ENCODE measurements around the gene SLC29A2. TPM values are rescaled to one million over a fixed set of nuclear protein-coding genes. Genes with fewer than 3 reads are reported as not detected.

SLC29A2 gene
- total RNA-seq, 1 experiment from 2014 or later, result 25.5 TPM

- Histone ChIP-seq H3K4me3 (ENCODE audit: low read length) (no peak overlapping the region), H3K9me3 (ENCODE audit: low read length) (no peaks in the 10 kb centered on the region), H2AFZ (ENCODE audit: low read length) (no peak overlapping the region; the same call in 1 of the 2 replicates), H3K36me3 (ENCODE audit: low read depth, low read length) (peaks cover 7% of the 10 kb centered on the region; the same call in 1 of the 2 replicates), H3K4me2 (ENCODE audit: low read length) (peak overlapping the region; percentile 1; the same call in 1 of the 2 replicates), H3K9ac (ENCODE audit: low read length) (no peak overlapping the region), H3K79me2 (ENCODE audit: low read length) (peaks cover 30% of the 10 kb centered on the region), H3K27me3 (ENCODE audit: low read length) (no peaks in the 10 kb centered on the region), H4K20me1 (ENCODE audit: low read length) (no peaks in the 10 kb centered on the region), H3F3A (ENCODE audit: low read length, unreplicated experiment) (peaks cover 3% of the 10 kb centered on the region), H3K27ac (ENCODE audit: low read length) (no peak overlapping the region), H3K4me1 (ENCODE audit: insufficient read depth, low read length) (peaks cover 25% of the 10 kb centered on the region), H3K9me2 (replicated peaks; ENCODE audit: low read length) (no peaks in the 10 kb centered on the region)
- BruUV-seq (replicated peaks), result no TSS peak
- ATAC-seq (no peak), DNase-seq (no peak)
- intact Hi-C loops (cut with micrococcal nuclease), result loop anchor here (2.0 kb wide), 1 partner anchor 14 kb away; no protein-coding TSS in a partner anchor
- TF ChIP-seq EZH2 (IDR thresholded peaks at IDR 0.05; ENCODE audit: low read length, unreplicated experiment) (no peak), EZH2phosphoT487 (IDR thresholded peaks at IDR 0.05; ENCODE audit: borderline replicate concordance, low read length) (no peak)
- TF ChIP-seq, protein P1, sequence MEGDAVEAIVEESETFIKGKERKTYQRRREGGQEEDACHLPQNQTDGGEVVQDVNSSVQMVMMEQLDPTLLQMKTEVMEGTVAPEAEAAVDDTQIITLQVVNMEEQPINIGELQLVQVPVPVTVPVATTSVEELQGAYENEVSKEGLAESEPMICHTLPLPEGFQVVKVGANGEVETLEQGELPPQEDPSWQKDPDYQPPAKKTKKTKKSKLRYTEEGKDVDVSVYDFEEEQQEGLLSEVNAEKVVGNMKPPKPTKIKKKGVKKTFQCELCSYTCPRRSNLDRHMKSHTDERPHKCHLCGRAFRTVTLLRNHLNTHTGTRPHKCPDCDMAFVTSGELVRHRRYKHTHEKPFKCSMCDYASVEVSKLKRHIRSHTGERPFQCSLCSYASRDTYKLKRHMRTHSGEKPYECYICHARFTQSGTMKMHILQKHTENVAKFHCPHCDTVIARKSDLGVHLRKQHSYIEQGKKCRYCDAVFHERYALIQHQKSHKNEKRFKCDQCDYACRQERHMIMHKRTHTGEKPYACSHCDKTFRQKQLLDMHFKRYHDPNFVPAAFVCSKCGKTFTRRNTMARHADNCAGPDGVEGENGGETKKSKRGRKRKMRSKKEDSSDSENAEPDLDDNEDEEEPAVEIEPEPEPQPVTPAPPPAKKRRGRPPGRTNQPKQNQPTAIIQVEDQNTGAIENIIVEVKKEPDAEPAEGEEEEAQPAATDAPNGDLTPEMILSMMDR (conservative IDR thresholded peaks at IDR 0.05; ENCODE audit: low read depth, low read length), result no peak
- CTCF ChIA-PET, result interaction anchor here (0.7 kb wide), 1 partner anchor 13 kb away, joined by 5 read pairs; no protein-coding TSS in a partner anchor
- POLR2A ChIA-PET (ENCODE audit: unreplicated experiment), result no interaction called here
Measured at GRCh38 chr11:66373265-66373664, 1.7 kb upstream of the SLC29A2 start.

DNA sequence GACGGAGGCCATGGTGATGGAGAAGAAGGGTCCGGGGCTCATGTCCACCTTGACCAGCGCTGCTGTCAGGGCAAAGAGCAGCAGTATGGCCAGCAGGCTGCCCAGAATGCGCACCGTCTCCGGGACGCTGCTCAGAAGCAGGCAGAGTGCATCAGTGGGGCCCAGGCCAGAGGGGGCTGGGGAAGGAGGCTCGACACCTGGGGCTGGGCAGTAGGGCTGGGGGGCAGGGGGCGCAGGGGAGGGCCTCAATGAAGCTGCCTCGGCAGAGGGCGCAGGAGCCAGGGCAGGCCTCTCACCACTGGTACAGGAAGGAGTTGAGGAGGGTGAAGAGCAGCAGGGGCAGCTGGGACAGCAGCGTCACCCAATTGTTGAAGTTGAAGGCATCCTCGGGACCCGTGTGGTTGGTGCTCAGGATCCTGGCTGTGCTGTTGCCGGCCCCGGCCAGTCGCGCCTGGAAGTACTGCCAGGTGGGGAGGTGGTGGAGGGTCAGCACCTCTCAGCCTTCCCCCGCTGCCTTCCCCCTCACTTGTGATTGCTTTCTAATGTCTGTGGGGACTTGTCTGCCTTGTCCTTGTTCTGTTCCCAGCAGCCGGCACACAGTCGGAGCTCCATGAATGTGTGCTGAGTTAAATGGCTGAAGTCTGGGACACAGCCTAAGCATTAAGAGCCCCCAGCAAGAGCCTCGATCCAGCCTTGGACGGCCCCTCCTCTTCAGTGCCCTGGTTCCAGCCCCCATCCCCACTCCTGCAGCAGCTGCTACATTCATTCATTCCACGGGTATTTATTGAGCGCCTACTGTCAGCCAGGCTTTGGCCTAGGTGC, 2.3 kb downstream of the SLC29A2 start:
- BruUV-seq (replicated peaks), result no TSS peak

More for the DNA sequence above, 2.3 kb downstream of the SLC29A2 start:
- no peaks in the 10 kb centered on the region for H3K9me3 ChIP-seq (ENCODE audit: low read length)
- peaks cover 28% of the 10 kb centered on the region for H3K36me3 ChIP-seq (ENCODE audit: low read depth, low read length)
- peaks cover 25% of the 10 kb centered on the region for H3K4me1 ChIP-seq (ENCODE audit: insufficient read depth, low read length)
- no peaks in the 10 kb centered on the region for H4K20me1 ChIP-seq (ENCODE audit: low read length)
- peaks cover 3% of the 10 kb centered on the region for H3F3A ChIP-seq (ENCODE audit: low read length, unreplicated experiment)
- H3K79me2 ChIP-seq (ENCODE audit: low read length), result peaks cover 32% of the 10 kb centered on the region
- peak overlapping the region; percentile 89 for H3K4me3 ChIP-seq (ENCODE audit: low read length)
- H3K27me3 ChIP-seq (ENCODE audit: low read length), result no peaks in the 10 kb centered on the region
- POLR2A ChIA-PET (ENCODE audit: unreplicated experiment), result no interaction called here
- H3K9me2 ChIP-seq (replicated peaks; ENCODE audit: low read length), result no peaks in the 10 kb centered on the region
- CTCF ChIA-PET, result no interaction called here
- DNase-seq (no peak), ATAC-seq (no peak)
- no peak overlapping the region for H3K27ac ChIP-seq (ENCODE audit: low read length)
- H3K4me2 ChIP-seq (ENCODE audit: low read length), result peak overlapping the region; percentile 97
- TF ChIP-seq, protein P1 (conservative IDR thresholded peaks at IDR 0.05; ENCODE audit: low read depth, low read length), result no peak
- TF ChIP-seq EZH2phosphoT487 (IDR thresholded peaks at IDR 0.05; ENCODE audit: borderline replicate concordance, low read length) (no peak), EZH2 (IDR thresholded peaks at IDR 0.05; ENCODE audit: low read length, unreplicated experiment) (no peak)
- intact Hi-C loops (cut with micrococcal nuclease), result no loop called here
- no peak overlapping the region for H3K9ac ChIP-seq (ENCODE audit: low read length)
- no peak overlapping the region for H2AFZ ChIP-seq (ENCODE audit: low read length)

Data from PC-3 (cell line).